ENCODE measurements around the gene RBM47.
"Not testable (repeated sequence)": the region's sequence is repeated elsewhere in the genome, so short reads cannot be mapped to it uniquely, and the experiment has no call there.

RBM47 gene

DNA sequence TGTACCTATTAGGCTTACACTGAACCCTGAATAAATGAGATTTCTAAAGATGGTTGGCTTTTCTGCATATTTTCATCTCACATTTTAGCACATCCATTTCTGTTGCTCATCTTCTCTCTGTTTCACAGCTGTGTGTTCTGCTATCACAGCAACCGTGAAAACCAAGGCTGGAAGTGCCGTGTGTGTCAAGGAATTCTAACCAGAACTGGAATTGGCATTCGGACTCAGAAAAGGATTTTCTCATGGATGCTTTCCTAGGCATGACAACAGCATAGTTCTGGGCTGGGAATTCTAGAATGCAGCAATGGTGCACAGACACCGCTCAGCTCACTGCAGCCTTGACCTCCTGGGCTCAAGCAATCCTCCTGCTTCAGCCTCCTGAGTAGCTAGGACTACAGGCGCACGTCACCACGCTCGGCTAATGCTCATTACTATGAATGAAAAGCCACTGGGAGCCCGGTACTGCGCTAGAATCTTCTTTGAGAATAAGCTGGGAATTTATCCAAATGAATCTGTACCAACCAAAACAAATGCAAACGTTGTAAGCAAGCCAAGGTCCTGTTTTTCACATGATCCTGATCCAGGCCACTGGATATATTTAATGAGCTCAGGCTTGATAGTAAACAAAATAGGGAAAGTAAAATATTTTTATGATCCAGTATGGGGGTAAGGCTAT is 105.2 kb downstream of the RBM47 start:
- no peak for DNase-seq

DNA sequence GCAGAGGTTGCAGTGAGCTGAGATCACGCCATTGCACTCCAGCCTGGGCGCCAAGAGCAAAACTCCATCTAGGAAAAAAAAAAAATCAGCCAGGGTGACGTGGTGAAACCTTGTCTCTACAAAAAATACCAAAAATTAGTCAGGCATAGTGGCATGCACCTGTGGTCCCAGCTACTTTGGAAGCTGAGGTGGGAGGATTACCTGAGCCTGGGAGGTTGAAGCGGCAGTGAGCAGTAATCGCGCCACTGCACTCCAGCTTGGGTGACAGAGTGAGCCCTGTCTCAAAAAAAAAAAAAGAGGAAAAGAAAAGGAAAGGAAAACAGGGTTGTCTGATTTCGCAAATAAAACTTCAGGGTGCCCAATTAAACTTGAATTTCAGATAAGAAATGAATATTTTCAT is 106.1 kb downstream of the RBM47 start:
- no peak for DNase-seq

DNA sequence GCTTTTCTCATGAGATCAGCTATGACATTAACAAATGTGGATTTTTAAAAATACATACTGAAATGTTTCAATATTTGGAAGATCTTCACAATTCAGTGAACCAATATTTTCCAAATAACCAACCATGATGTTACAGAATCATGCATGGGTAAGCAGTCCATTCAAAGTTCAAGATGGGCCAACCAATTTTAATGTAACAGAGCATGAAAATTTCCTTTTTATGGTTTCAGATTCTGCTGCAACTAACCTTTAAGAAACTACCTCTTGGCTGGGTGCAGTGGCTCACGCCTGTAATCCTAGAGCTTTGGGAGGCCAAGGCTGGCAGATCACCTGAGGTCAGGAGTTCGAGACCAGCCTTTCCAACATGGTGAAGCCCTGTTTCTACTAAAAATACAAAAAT is 107.7 kb downstream of the RBM47 start:
- no peak for DNase-seq

DNA sequence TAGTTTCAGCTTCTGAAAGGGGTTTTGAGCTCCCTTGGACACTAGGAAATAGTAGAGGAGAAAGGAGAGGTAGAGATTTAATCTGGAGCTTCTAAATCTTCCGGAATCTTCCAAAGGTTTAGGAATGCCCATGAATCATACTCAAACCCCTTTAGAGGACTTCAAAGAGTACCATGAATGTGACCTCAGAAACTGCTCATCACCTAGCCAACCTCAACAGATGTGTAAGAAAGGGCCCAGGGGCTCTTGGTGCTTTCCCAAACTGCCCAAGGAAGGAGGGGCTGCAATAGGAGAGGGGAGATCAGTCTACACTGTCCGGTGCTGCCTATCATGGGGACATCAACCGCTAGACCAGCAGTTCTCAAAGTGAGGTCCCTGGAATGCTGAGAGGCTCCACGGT is 109.1 kb downstream of the RBM47 start:
- no peak for DNase-seq

DNA sequence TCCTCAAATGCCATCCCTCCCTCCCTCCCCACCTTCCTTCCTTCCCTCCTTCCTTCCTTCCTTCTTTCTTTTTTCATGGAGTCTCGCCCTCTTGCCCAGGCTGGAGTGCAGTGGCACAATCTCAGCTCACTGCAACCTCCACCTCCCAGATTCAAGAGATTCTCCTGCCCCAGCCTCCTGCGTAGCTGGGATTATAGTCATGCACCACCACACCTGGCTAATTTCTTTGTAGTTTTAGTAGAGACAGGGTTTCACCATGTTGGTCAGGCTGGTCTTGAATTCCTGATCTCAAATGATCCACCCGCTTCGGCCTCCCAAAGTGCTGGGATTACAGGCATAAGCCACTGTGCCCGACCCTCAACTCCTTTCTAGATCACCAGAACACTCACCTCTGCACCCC is 112.6 kb downstream of the RBM47 start:
- not testable (repeated sequence) for DNase-seq

DNA sequence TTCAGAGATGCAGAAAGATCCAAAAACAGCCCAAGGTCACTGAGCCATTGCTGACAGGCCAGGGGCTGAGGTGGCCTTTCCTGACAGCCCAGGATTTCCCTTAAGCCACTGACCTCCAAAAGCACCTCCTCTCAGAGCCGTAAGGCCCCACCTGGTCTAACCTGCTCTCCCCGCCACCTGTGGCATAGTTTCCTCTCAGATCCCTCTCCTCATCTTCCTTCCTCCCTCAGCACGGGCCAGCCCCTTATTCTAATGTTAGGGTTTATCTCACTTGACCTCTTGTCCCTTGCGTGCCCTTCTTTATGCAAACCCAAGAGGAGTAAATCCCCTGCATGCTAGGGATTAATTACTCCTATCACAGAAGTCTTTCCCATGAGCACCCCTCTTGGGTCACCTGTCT is 113.0 kb downstream of the RBM47 start:
- no peak for DNase-seq

DNA sequence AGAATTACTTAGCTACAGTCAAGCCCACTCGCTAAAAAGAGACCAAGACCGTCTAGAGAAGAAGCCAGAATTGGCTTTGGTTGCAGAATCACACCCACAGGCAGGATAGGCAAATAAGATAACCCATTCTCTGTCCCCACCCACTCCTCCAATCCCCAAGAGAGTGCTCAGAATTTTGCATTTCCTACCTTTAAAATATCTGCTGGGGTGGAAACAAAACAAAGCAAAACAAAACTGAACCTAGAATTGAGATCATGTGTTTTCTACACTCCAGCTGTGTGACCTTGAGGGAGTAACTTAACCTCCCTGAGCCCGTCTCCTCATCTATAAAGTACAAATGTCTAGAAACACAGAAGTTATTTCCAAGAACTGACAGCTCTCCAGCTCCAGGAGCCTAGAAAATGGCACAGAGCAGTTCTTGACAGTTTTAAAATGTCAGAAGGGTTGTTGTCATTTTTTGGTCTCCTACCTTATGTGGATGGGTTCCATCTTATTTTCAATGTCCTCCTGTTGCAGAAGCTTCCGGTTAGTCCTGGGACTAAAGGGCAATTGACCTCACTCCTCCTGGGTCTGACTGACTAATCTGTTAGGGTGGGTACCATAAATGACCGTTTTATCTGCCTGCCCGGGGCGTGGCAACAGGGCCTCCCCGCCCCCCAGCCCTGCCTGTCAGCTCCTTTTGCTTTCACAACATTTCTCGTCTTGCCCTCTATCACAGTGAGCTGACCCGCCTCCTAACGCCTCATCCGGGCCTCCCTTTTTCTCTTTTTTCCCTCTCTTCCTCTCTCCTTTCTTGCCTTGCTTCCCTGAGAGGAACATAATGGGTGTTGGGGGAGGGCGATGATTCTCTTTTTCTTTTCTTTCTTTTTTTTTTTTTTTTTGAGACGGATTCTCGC is 114.0 kb downstream of the RBM47 start:
- DNase-seq, result no peak

DNA sequence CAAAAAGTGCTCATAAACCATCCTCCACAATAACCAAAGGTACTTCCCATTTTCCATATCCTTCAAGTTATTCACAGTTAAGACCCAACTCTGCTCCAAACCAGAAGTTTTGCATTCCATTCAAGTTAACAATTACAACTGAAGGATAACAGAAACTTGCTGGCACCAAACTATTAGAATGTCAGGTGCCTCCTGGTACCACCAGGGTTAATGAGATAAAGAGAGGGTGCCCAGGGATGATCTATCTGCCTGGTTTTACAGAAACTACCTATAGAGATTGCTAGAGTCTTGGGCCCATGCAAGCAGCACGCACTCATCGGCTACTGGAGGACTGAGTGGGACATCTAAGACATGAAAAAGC is 114.6 kb downstream of the RBM47 start:
- DNase-seq, result no peak

DNA sequence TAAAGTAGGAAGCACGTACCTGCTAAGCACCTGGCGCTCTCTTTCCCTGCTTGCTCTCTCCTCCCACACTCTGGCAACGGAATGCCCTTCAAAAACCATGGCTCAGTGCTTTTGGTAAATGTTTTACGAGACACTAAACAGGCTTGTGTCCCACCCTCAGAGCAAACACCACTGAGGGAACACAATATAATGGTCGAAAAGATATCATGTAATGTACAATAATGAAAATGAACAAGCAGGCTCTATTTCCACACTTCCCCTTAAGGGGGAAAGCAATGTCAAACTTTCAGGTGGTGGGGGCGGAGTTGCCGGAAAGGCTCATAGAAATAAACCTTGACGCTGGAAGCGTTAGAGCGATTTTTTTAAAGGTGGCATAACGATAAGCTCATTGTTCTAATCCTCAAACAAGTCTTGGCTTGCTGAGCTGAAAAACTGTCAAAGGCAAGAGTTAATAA is 115.1 kb downstream of the RBM47 start:
- no peak for DNase-seq

DNA sequence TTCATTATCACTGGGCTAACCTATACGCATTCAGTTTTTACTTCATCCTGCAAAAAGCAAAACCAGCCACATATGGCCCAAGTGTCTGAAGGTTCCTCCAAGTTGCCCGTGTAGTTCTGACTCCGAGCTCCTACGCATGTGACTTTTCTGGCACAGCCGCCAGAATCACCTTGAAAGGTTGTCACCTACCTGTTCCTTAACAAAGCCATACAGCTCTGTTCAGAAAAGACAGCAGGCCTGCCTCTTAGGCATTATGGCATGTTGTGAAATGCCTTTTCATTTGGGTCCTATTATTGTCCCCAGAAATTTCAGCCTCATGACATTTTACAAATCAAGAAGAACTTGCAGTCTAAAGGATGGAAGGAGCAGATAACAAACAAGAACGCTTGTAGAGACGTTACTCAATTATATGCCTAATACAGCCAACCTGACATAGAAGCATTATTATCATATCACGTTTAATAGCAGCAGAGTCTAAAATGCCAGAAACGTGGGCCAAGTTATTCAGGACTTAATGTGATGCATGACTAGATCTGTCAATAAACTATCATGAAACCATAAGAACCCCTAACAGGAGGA is 118.5 kb downstream of the RBM47 start:
- DNase-seq, result no peak

DNA sequence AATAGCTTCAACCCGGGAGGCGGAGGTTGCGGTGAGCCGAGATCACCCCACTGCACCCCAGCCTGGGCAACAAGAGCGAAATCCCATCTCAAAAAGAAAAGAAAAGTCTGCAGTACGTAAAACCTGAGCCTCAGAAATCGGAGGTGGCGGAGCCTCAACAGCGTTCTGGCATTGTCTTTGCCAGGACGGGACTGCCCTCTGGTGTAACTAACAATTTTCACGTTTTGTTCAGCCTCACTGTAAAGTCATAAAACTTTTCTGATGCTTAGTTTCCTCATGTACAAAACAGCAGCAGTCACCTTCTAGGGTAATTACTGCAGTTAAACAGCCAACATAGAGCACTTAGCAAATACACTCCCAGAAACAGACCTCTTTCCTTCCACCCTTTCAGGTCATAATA is 121.7 kb downstream of the RBM47 start:
- no peak for DNase-seq

DNA sequence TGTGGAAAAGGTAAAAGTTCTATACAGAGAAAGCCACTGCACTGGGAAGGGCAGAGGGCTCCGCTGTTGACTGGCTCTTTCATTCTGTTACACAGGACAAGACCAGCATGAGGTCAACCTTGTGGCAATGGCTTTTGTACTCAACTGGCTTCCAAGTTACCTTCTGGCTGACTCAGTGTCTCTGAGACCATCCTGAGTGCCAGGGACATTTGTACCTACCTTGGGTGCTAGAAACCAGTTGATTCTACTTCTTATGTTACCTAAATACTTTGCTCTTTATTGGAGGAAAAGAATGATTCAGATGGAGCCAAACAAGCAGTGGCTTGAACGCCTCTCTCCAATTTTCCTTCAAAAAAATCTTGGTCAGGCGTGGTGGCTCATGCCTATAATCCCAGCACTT is 123.2 kb downstream of the RBM47 start:
- no peak for DNase-seq

DNA sequence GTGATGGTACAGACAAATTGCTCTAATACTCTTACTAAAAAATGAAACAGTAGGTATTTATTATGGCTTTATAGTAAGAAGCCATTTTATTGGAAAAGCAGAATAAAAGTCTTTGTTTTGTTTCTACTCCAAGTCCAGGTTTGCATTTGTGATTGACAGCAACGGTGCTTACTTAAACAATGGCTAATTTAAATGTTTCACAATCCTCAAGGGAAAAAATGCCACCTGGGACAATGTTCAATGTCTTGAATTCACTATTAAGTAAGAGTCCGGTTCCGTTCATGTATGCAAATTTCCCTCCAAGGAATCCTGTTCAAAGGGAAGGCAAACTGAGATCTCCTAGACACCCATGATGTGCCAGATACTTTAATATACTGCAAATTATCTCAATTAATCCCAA is 123.6 kb downstream of the RBM47 start:
- DNase-seq, result no peak

DNA sequence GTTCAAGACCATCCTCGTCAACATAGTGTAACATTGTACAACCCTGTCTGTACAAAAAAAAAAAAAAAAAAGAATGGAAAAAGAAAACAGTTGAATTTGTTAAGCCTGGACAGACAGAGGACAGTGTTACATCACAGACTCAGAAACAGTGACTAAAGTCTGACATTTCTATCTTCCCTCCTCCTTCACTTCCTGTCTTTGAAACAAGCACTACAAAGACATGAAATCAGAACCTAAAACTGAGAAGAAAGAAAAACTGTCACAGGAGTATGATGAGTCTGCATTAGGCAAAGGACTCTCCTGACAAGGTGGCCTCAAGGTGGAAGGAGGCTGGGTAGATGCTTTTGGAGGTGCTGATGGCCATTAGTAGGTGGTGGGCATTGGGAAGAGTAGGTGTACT is 126.7 kb downstream of the RBM47 start:
- DNase-seq, result no peak

DNA sequence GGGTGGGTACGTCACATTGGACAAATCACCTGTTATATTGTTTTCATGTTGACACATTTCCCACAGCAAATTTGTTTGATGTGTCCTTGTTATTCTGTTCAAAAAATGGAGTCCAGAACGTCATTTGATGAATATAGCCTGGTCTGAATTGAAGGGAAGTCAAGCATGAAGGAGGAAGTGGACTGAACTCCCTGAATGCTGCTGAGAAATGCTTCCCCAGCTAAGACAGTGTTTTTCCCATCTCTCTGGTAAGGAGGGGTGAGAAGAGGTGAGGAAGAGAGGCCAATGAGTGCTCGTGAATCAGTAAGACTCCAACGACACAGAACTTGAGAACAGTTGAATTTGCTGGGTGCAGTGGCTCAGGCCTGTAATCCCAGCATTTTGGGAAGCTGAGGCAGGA is 127.4 kb downstream of the RBM47 start:
- no peak for DNase-seq

DNA sequence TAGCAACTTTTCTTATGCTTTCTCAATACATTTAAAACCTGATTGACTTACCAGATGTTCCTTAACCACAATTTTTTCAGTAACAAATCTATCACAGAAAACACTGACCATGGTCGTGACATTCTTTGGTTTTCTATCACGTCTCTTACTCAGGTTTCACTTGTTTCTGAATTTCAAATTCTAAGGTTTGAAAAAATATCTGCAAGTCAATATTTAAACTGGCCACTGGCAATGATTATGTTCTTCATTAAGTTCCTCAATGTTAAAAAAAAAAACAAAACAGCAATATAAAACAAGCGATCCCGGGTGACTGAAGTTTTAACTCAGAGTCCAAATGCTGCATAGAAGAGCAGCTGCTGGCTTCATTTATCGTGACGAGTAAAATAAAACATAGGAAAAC is 128.9 kb downstream of the RBM47 start:
- DNase-seq, result no peak

DNA sequence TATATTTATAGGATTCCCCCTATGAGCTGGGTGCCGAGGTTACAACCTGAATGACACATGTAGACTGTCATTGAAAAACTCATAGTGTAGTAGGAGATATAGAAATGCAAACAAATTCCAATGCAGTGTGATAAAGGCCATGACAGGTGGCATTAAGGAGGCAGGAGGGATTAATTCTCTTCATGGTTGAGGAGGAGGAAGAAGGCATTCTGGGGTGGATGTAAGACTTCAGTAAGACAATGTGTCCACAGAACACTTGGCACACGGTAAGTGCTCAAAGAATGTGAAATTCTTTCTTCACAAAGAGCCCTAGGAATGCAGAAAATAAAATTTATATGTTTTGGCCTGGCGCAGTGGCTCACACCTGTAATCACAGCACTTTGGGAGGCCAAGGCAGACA is 136.5 kb downstream of the RBM47 start:
- DNase-seq, result no peak

DNA sequence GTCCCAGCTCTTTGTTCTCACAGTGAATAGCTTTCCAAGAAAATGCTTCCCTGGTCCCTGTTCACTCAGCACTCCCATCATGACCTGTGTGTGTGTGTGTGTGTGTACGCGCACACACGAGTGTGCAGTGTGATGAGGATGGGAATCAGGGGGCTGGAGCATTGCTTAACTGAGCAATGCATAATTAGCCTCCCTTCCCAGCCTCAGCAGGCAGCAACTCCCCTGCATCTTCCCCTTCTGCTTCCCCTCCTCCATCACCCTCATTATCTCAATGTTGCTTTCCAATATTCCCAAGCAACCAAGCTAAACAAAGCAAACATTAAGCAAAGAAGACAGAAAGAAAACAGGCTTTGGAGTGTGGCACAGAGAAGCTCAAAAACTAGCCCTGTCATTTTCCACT is 137.0 kb downstream of the RBM47 start:
- no peak for DNase-seq

DNA sequence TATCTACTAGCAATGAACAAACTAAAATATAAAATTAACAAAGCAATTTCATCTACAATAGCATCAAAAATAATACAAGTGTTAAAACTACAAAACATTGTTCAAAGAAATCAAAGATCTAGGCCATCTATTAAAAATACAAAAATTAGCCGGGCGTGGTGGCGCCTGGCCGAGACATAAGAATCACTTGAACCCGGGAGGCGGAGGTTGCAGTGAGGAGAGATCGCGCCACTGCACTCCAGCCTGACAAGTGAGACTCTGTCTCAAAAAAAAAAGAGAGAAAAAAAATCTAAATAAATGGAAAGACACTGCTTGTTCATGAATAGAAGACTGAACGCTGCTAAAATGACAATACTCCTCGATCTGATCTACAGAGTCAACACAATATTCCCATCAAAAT is 139.2 kb downstream of the RBM47 start:
- DNase-seq, result no peak

DNA sequence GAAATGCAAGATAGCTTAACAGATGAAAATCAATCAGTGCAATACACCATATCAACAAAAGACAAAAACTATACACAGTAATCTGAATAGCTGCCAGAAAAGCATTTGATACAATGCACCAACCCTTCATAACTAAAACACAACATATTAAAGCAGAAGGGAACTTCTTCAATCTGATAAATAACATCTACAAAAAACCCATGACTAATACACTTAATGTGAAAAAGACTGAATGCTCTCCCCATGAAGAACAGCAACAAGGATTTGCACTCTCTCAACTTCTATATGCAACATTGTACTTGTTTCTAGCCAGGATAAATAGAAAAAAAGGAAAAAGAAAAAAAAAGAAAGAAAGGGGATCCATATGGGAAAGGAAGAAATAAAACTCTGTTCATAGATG is 139.7 kb downstream of the RBM47 start:
- no peak for DNase-seq

DNA sequence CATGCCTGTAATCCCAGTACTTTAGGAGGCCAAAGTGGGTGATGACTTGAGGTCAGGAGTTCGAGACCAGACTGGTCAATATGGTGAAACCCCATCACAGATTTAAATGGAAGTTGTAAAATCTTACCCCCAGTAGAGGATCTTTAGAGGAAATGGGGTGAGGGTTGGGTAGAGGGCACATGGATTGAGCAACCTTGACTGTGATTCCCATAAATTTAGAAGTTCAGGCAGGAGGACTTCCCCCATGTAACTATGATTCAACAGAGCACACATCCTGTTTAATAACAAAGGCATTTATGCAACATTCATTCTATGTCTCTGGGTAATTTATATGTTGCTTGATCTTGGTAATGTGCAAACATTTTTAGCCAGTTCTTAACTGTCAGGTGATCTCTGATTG is 143.1 kb downstream of the RBM47 start:
- no peak for DNase-seq

DNA sequence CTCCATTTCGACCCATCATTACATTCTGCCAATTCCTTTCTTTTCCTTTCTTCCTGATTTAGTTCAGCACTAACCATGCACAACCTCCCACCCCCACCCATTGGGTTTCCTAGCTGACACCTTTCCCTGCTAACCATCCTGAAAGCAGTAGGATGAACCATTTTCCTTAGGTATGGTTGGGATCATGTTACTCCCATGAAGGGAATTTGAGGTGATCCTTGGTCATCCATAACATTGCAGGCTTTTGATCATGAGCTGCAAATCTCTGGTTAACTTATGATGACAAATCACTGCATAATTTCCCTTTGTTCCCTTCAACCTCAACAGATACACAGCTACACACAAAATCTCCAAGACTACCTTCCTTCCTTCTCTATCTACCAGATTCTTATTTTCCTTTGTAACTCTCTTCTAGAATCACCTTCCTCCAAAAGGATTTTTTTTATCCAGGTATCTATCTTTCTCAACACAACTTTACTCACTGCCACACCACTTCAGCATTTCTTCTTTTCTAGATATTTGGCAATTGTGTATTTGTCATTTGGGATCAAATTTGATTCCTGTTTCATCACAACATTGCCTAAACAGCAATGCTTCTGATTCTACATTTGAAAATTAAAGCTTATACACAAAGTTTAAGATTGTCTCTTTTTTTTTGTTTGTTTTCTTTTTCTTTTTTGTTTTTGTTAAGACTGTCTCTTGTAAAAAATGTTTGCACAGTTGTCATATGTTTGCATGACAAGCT is 145.1 kb downstream of the RBM47 start:
- no peak for DNase-seq

DNA sequence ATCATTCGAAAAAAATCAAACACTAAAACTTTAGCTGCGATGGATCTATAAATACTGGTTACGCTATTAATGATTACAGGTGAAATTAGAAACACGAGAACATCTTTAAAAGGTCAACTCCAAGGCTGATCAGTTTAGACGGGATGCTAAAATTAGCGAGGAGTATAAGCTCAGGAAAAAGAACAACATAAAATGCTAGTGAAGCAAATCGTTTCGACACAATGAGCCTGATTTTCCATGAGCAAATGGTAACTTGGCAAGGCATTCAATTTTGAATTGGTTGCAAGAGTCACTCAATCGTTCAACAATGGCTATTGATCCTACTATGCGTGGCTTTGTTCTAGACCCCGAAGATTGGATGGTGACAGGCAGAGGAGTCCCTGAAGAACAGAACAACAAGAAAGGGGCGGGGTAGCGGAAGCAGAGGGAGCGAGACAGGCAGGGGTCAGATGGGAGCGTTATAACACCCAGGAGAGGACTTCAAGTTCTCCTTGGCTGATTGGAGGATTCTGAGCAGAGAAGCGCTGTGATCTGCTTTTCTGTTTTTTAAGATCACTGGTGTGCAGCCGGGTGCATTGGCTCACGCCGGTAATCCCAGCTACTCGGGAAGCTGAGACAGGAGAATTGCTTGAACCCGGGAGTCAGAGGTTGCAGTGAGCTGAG is 146.5 kb downstream of the RBM47 start:
- no peak for DNase-seq

Measured in hippocampal formation (tissue), 2 donors.